Endothelial cell of umbilical vein (primary cell): ENCODE data around the gene RTL10. TPM values are rescaled to one million over a fixed set of nuclear protein-coding genes. Genes with fewer than 3 reads are reported as not detected.

Experiments
- BruUV-seq: library from RNA; stranded (reverse); fragments of 400-500 nt; replicated peaks from 2 replicates; lab custom pipeline; 2021; lab: Mats Ljungman, UMichigan
- CTCF ChIA-PET: fragments of 300-600, 350-600 bp; sonication (Branson Sonifier 250); formaldehyde crosslinking; loops from one replicate; lab custom pipeline; 2021; ENCODE audit warnings: antibody characterized with exemption, inconsistent platforms; lab: Charles Lee
- POLR2A ChIA-PET: fragments of 300-600, 350-600 bp; sonication (Branson Sonifier 250); formaldehyde crosslinking; loops from one replicate; lab custom pipeline; 2021; ENCODE audit warnings: antibody characterized with exemption, inconsistent platforms; lab: Charles Lee
- DNase-seq: peaks from one replicate; pipeline ENCODE4 v3.0.0-alpha.2; 2011; ENCODE audit warnings: low read depth, low spot score
- FAIRE-seq: peaks from 2 replicates; lab custom pipeline; 2011; peaks lifted over from hg19 to GRCh38; lab: Jason Lieb, UNC
- H2AFZ ChIP-seq: 2 replicates; pipeline ENCODE4 v1.6.0; 2012; ENCODE audit warnings: low read depth, low read length, control low read depth, inconsistent platforms
- H3K27ac ChIP-seq: 2 replicates; pipeline ENCODE4 v1.5.1; 2011; ENCODE audit warnings: low read depth, mild to moderate bottlenecking, control low read depth, low read length, moderate library complexity; ENCODE audit not compliant: insufficient read depth
- H3K27me3 ChIP-seq, 2 experiments: 2 replicates each; pipeline versions ENCODE4 v1.6.0 to v1.6.1; 2011; ENCODE audit warnings: low read length in 2 of 2, mixed read lengths in 1 of 2; ENCODE audit not compliant: control insufficient read depth in 2 of 2, insufficient read depth in 2 of 2
- H3K36me3 ChIP-seq, 2 experiments: 2 replicates in 1 of 2; 3 replicates in 1 of 2; pipeline ENCODE4 v1.5.1; 2011; ENCODE audit warnings: low read length in 2 of 2, mild to moderate bottlenecking in 1 of 2, moderate library complexity in 1 of 2; ENCODE audit not compliant: control insufficient read depth in 2 of 2, insufficient read depth in 2 of 2; ENCODE audit errors: extremely low read depth in 1 of 2
- H3K4me1 ChIP-seq: 3 replicates; pipeline ENCODE4 v1.5.1; 2011; ENCODE audit warnings: mild to moderate bottlenecking, low read length; ENCODE audit not compliant: control insufficient read depth, insufficient read depth; ENCODE audit errors: extremely low read depth
- H3K4me2 ChIP-seq: 2 replicates; pipeline ENCODE4 v1.6.1; 2011; ENCODE audit warnings: low read length, control low read depth, mixed read lengths; ENCODE audit not compliant: insufficient read depth
- H3K4me3 ChIP-seq, 3 experiments: fragments of 200-600 bp in 1 of 3; sonication (generic), shearing (Covaris generic) in 1 of 3; replicated peaks in 1 of 3; 2 replicates each; pipeline ENCODE4 v1.5.1; 2011 to 2016; ENCODE audit warnings: control low read depth in 3 of 3, low read length in 3 of 3, mild to moderate bottlenecking in 2 of 3, inconsistent platforms in 1 of 3, low read depth in 1 of 3, moderate library complexity in 1 of 3; ENCODE audit not compliant: insufficient read depth in 1 of 3
- H3K79me2 ChIP-seq: 2 replicates; pipeline ENCODE4 v1.6.0; 2012; ENCODE audit warnings: low read length, inconsistent platforms; ENCODE audit not compliant: control insufficient read depth, insufficient read depth
- H3K9ac ChIP-seq: replicated peaks from 2 replicates; pipeline ENCODE3; 2011; ENCODE audit warnings: low read length, control low read depth; ENCODE audit not compliant: insufficient read depth; ENCODE audit errors: extremely low read depth
- H3K9me1 ChIP-seq: replicated peaks from 3 replicates; pipeline ENCODE4 v1.6.0; 2011; ENCODE audit warnings: mild to moderate bottlenecking, low read length; ENCODE audit not compliant: control insufficient read depth, insufficient read depth; ENCODE audit errors: extremely low read depth
- H3K9me3 ChIP-seq: replicated peaks from 2 replicates; pipeline ENCODE4 v1.5.1; 2012; ENCODE audit warnings: low read length, inconsistent platforms; ENCODE audit not compliant: control insufficient read depth, insufficient read depth
- H4K20me1 ChIP-seq: replicated peaks from 2 replicates; pipeline ENCODE3; 2011; ENCODE audit warnings: mild to moderate bottlenecking, low read length; ENCODE audit not compliant: control insufficient read depth, insufficient read depth; ENCODE audit errors: extremely low read depth
- CTCF ChIP-seq, 2 donors: IDR thresholded peaks; 1 replicate in 1 of 2; 2 replicates in 1 of 2; pipeline ENCODE4 v1.5.1; 2011; ENCODE audit warnings: low read length in 2 of 2, mild to moderate bottlenecking in 2 of 2, moderate library complexity in 2 of 2, control low read depth in 1 of 2, inconsistent platforms in 1 of 2, low read depth in 1 of 2; ENCODE audit not compliant: insufficient read depth in 1 of 2; ENCODE audit errors: extremely low read depth in 1 of 2
- EZH2 ChIP-seq: IDR thresholded peaks from 2 replicates; pipeline ENCODE4 v1.6.1; 2012; ENCODE audit warnings: borderline replicate concordance, low read depth, mild to moderate bottlenecking, moderate library complexity, low read length, inconsistent platforms; ENCODE audit not compliant: severe bottlenecking
- FOS ChIP-seq: IDR thresholded peaks from 2 replicates; pipeline ENCODE4 v1.6.1; 2011; ENCODE audit warnings: mild to moderate bottlenecking, low read length, moderate library complexity, borderline replicate concordance; ENCODE audit not compliant: insufficient read depth
- GATA2 ChIP-seq: IDR thresholded peaks from 2 replicates; pipeline ENCODE4 v1.7.0; 2011; ENCODE audit warnings: low read depth, mild to moderate bottlenecking, moderate library complexity, mixed read lengths, low read length; ENCODE audit not compliant: insufficient read length, insufficient read depth
- JUN ChIP-seq: IDR thresholded peaks from 2 replicates; pipeline ENCODE4 v1.6.1; 2011; ENCODE audit warnings: borderline replicate concordance, low read depth; ENCODE audit not compliant: insufficient read length, insufficient read depth
- MAX ChIP-seq: IDR thresholded peaks from 2 replicates; pipeline ENCODE4 v1.6.1; 2011; ENCODE audit not compliant: insufficient read depth, insufficient read length
- MYC ChIP-seq: IDR thresholded peaks from one replicate; pipeline ENCODE4 v1.6.1; 2011; ENCODE audit warnings: mild to moderate bottlenecking, low read depth, low read length
- POLR2A ChIP-seq: IDR thresholded peaks from 2 replicates; pipeline ENCODE4 v1.6.1; 2012; ENCODE audit warnings: low read depth, mild to moderate bottlenecking, control low read depth, low read length
- POLR2AphosphoS5 ChIP-seq: IDR thresholded peaks from 2 replicates; pipeline ENCODE4 v1.6.1; 2012; ENCODE audit warnings: low read depth, mild to moderate bottlenecking, control low read depth, low read length, moderate library complexity; ENCODE audit not compliant: insufficient read depth
- dilution Hi-C: fragments of 300-500 bp; cut with MboI; formaldehyde crosslinking; loops from one replicate; pipeline ENCODE4 v1.15.0; 2019; ENCODE audit warnings: low sequenced_read_pairs; ENCODE audit not compliant: extremely low pct_ligation_motif_present
- intact Hi-C: fragments of 100-400 bp; cut with micrococcal nuclease; formaldehyde crosslinking; loops from one replicate; pipeline ENCODE4 v1.10.0; 2022
- polyA plus RNA-seq, 4 experiments: library from polyadenylated mRNA; depleted of rRNA in 3 of 4; stranded (reverse) in 3 of 4; unstranded in 1 of 4; fragments of >200 nt; gene quantifications; 2 replicates each; pipeline versions ENCODE4 v1.2.1 to v1.2.3, GENCODE V29; 2011 to 2012; ENCODE audit warnings: missing spikeins in 1 of 4
- total RNA-seq: library from RNA; stranded (reverse); gene quantifications from 2 replicates; pipeline ENCODE4 v1.2.3, GENCODE V29; 2021

Gene RTL10
- total and polyA plus RNA-seq, 2 donors (not counting 3 experiments of a cell fraction or from before 2014, with no cell fraction given) = 31.9 to 40.8 TPM

GRCh38 chr22:19824212-19824925 lies 30.3 kb downstream of the RTL10 start:
- ChIA-PET POLR2A (no interaction called here), CTCF (interaction anchor here (2.5 kb wide), 1 partner anchor 8 kb away, joined by 9 read pairs; no protein-coding TSS in a partner anchor)
- Histone ChIP-seq H3K79me2 (no peaks in the 10 kb centered on the region), H4K20me1 (no peaks in the 10 kb centered on the region), H3K27me3 (no peaks in the 10 kb centered on the region), H3K4me2 (no peak overlapping the region), H3K9me3 (no peaks in the 10 kb centered on the region), H3K36me3 (no peaks in the 10 kb centered on the region), H3K4me3 (no peak overlapping the region), H3K27ac (no peak overlapping the region), H2AFZ (no peak overlapping the region), H3K4me1 (no peaks in the 10 kb centered on the region), H3K9ac (no peak overlapping the region), H3K9me1 (no peaks in the 10 kb centered on the region)
- dilution Hi-C loops (no loop called here), intact Hi-C loops (no loop called here)
- DNase-seq = no peak
- TF ChIP-seq FOS = no peak
- TF ChIP-seq EZH2 = no peak
- TF ChIP-seq MYC = no peak
- TF ChIP-seq GATA2 = no peak
- no peak for TF ChIP-seq POLR2A
- TF ChIP-seq JUN = no peak
- no peak for TF ChIP-seq POLR2AphosphoS5
- TF ChIP-seq MAX = no peak
- no peak for TF ChIP-seq CTCF (IDR thresholded peaks at IDR 0.05; ENCODE audit: extremely low read depth in 1 of 2, insufficient read depth in 1 of 2, low read depth in 1 of 2, low read length in 2 of 2)
- BruUV-seq = no TSS peak
- no peak for FAIRE-seq
